ENCODE results near the gene SLC6A19.

Gene SLC6A19

DNA sequence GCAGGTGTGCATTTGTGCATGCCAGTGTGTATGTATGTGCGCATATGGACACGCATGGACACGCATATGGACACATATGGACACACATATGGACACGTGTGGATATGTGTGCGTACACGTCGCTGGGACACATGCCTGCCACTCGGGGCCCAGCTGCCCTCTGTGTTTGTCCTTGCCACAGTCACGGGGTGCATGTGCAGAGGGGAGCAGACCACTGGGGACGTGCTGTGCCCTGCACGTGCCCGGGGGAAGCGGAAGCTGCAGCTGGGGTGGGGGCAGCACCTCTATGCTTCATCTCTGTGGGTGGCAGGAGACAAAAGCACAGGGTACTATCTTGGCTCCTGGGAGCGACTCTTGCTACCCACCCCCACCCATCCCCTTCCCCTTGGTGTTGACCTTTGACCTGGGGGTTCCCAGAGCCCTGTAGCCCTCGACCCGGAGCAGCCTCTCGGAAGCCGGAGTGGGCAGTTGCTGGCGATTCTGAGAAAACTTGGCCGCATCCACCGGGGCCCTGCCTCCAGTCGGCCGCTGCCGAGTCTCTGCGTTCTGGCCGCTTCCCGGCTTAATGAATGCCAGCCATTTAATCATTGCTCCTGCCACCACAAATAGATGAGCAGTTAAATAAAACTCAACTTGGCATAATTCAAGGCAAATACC, 21.4 kb downstream of the SLC6A19 start:
- ChIA-PET POLR2A (no interaction called here), CTCF (no interaction called here)
- H3K4me3 ChIP-seq (ENCODE audit: low read depth, low read length), result no peak overlapping the region
- DNase-seq (ENCODE audit: low read depth, low spot score), result no peak
- TF ChIP-seq, protein P1, sequence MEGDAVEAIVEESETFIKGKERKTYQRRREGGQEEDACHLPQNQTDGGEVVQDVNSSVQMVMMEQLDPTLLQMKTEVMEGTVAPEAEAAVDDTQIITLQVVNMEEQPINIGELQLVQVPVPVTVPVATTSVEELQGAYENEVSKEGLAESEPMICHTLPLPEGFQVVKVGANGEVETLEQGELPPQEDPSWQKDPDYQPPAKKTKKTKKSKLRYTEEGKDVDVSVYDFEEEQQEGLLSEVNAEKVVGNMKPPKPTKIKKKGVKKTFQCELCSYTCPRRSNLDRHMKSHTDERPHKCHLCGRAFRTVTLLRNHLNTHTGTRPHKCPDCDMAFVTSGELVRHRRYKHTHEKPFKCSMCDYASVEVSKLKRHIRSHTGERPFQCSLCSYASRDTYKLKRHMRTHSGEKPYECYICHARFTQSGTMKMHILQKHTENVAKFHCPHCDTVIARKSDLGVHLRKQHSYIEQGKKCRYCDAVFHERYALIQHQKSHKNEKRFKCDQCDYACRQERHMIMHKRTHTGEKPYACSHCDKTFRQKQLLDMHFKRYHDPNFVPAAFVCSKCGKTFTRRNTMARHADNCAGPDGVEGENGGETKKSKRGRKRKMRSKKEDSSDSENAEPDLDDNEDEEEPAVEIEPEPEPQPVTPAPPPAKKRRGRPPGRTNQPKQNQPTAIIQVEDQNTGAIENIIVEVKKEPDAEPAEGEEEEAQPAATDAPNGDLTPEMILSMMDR (IDR thresholded peaks at IDR 0.05; ENCODE audit: insufficient read depth, low read length, missing control alignments), result no peak

DNA sequence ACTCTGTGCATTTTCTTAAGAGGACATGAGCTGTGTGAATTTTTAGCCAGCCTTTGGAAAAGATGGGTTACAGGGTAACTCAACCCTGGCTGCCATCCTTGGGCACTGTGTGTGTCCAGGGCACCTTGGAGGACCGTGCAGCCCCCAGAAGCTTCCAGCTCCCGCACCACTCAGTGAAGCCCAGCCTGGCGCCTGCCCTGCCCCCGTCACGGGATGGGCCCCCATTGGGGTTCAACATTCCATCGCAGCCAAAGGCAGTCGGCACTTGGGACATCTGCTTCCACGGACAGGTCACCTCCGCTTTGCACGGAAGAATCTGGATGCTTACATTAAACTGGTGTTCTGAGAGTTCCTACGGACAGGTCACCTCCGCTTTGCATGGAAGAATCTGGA, 21.9 kb downstream of the SLC6A19 start:
- CTCF ChIA-PET, result no interaction called here
- POLR2A ChIA-PET, result no interaction called here
- no peak for DNase-seq (ENCODE audit: low read depth, low spot score)
- H3K4me3 ChIP-seq (ENCODE audit: low read depth, low read length), result no peak overlapping the region
- TF ChIP-seq, protein P1 (IDR thresholded peaks at IDR 0.05; ENCODE audit: insufficient read depth, low read length, missing control alignments), result no peak

DNA sequence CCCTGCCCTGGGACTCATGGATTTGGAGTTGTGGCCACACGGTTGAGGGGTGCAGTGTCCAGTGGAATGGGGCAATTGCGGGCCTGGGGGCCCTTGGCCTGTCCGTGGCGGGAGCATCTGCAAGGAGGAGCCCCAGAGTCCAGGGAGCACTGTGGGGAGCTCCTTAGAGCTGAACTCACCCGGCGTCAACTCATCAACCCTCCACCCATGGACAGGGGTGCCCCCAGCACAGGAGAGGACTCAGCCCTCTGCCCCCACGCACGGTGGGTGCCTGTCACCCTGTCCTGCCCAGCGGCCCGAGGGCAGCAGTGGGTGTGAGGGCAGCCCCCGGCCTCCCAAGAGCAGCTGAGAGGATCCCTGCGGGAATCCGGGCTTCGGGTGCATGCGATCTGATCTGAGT, 23.2 kb downstream of the SLC6A19 start:
- ChIA-PET CTCF (no interaction called here), POLR2A (no interaction called here)
- TF ChIP-seq, protein P1 (IDR thresholded peaks at IDR 0.05; ENCODE audit: insufficient read depth, low read length, missing control alignments), result no peak
- no peak overlapping the region for H3K4me3 ChIP-seq (ENCODE audit: low read depth, low read length)
- DNase-seq (ENCODE audit: low read depth, low spot score), result no peak

DNA sequence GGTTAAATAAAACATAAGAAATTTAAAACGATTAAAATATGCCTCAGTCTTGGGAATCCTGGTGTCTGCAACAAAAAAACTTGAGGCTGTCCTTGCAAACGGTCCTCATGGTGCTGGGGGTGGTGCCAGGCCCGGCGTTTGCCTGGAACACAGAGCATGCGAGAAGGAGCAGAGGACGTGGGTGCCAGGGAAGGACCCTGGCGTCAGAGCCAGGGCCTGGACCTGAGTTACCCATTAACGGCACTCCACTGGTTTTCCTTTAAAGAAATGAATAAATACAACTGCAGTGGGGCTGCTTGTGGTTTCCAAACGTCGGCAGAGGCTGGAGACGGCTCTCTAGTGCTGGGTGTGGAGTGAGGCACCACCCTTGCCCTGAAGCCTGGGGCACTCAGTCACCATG, 23.7 kb downstream of the SLC6A19 start, which contains the start of gene SLC6A18:
SLC6A18 (plus strand) TSS at position 301 of the 400 bp plus-strand sequence; CDS start at position 398, 97 bp downstream.
- CTCF ChIA-PET, result no interaction called here
- no peak within 1 kb of the TSS for H3K4me3 ChIP-seq (ENCODE audit: low read depth, low read length)
- POLR2A ChIA-PET, result no interaction called here
- no peak for DNase-seq (ENCODE audit: low read depth, low spot score)
- TF ChIP-seq, protein P1 (IDR thresholded peaks at IDR 0.05; ENCODE audit: insufficient read depth, low read length, missing control alignments), result no peak

DNA sequence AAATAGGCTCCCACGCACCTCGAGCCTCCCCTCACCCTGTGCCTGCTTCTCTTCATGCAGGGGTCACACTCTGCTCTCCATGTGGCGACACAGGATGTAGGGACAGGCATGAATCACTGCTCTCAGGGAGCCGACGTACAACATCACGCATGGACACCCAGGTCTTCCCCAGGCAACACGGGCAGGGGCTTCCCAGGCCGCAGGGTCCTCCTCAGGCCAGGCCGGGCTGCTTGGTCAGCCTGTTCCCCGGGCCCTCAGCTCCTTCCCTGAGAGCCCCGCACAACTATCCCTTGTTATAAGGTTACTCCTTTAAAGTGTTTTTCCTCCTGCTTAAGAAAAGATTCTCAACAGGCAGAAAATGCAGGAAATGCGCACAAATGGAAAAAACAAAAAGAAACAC, 24.8 kb downstream of the SLC6A19 start:
- POLR2A ChIA-PET, result no interaction called here
- CTCF ChIA-PET, result no interaction called here

DNA sequence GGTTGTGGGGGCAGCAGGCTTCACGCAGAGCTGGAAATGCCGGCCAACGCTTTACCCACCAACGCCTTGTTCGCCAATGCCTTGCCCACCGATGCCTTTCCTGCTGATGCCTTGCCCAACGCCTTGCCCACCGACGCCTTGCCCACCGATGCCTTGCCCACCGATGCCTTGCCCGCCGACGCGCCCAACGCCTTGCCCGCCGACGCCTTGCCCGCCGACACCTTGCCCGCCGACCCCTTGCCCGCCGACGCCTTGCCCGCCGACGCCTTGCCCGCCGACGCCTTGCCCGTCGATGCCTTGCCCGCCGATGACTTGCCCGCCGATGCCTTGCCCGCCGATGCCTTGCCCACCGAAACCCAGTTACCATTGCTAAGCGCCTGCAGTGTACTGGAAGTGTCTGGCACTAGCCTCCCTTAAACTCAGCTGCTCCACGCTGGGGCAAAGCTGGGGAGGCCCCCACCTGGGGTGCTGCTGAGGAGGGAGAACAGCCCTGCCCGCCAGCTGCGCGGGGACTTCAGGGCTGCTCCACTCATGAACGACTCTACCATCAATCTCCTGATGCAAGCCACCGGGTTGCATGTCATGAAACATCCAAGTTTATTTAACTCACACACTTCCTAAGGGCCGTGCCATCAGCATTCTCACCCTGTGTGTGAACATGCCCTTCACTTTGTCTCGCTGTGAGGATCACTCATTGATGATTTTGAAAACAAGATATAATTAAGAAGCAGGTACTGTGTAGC, 25.6 kb downstream of the SLC6A19 start:
- TF ChIP-seq, protein P1 (IDR thresholded peaks at IDR 0.05; ENCODE audit: insufficient read depth, low read length, missing control alignments), result no peak
- POLR2A ChIA-PET, result no interaction called here
- H3K4me3 ChIP-seq (ENCODE audit: low read depth, low read length), result no peak overlapping the region
- no peak for DNase-seq (ENCODE audit: low read depth, low spot score)
- CTCF ChIA-PET, result no interaction called here

More for the DNA sequence above, 24.8 kb downstream of the SLC6A19 start:
- H3K4me3 ChIP-seq (ENCODE audit: low read depth, low read length), result no peak overlapping the region
- TF ChIP-seq, protein P1 (IDR thresholded peaks at IDR 0.05; ENCODE audit: insufficient read depth, low read length, missing control alignments), result no peak
- DNase-seq (ENCODE audit: low read depth, low spot score), result no peak
